HG03139 (cell line): ENCODE data around the gene WFS1.

Experiments
- ATAC-seq: cut with Tn5 transposase; IDR thresholded peaks from one replicate; pipeline ENCODE4 v1.9.1; 2021; ENCODE audit not compliant: unreplicated experiment

The WFS1 gene

GRCh38 chr4:6298035-6298434 is 28.4 kb downstream of the WFS1 start:
- ATAC-seq, result no peak

GRCh38 chr4:6298852-6299251 is 29.2 kb downstream of the WFS1 start:
- no peak for ATAC-seq

GRCh38 chr4:6299875-6300274 is 30.2 kb downstream of the WFS1 start:
- no peak for ATAC-seq

DNA sequence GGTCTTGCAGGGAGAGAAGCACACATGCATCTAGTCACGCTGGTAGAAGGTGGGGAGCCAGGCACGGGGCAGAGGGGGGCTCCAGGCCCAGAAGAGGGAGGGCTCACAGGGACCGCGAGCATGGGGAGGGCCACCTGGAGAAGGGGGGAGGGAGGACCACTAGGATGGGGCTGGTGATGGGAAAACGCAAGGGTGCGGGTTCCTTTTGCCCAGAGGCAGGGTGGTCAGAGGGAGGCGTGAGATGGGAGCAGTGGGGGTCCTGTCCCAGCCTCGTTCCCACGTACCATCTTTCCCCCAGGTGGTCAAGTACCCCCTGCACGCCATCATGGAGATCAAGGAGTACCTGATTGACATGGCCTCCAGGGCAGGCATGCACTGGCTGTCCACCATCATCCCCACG is 30.7 kb downstream of the WFS1 start:
- no peak for ATAC-seq

- no peak for ATAC-seq
These were observed 31.5 kb downstream of the WFS1 start for GRCh38 chr4:6301051-6301731.

DNA sequence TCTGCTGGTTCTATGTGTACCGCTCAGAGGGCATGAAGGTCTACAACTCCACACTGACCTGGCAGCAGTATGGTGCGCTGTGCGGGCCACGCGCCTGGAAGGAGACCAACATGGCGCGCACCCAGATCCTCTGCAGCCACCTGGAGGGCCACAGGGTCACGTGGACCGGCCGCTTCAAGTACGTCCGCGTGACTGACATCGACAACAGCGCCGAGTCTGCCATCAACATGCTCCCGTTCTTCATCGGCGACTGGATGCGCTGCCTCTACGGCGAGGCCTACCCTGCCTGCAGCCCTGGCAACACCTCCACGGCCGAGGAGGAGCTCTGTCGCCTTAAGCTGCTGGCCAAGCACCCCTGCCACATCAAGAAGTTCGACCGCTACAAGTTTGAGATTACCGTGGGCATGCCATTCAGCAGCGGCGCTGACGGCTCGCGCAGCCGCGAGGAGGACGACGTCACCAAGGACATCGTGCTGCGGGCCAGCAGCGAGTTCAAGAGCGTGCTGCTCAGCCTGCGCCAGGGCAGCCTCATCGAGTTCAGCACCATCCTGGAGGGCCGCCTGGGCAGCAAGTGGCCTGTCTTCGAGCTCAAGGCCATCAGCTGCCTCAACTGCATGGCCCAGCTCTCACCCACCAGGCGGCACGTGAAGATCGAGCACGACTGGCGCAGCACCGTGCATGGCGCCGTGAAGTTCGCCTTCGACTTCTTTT is 32.2 kb downstream of the WFS1 start:
- no peak for ATAC-seq

DNA sequence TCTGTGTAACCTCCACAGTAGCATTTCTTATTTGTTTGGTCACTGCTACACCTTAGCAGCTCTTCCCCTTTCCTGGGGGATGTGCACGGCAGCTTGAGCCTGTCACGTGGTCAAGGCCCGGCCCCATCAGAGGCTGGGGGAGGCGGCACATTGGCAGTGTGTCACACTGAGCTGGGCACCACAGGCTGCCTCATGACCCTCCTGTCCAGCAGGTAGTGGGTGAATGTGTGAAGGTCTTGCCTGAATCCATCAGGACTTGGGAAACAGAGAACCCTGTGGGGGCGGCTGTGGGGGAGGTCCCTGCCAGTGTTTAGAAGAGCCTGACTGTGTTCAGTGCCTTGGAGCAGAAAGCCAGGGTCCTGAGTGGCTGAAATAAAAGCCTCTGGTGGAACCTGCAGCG is 33.2 kb downstream of the WFS1 start:
- ATAC-seq, result no peak

DNA sequence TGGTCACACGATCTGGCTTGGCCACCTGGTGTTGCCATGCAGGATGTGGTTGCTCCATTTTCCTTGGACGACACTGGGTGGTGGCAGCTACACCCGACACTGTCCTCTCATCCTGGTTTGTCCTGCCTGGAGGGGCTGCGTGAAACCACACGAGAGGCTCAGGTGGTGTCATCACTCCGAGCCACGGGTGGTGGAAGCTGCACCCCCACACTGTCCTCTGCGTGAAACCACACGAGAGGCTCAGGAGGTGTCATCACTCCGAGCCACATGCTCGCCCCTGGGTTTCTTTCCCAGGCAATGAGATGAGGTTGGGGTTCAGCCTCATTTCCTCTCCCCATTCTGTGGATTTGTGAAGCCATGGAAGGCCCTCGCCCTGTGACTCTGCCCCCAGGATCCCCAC is 34.3 kb downstream of the WFS1 start:
- ATAC-seq, result no peak

- no peak for ATAC-seq
These were observed 36.6 kb downstream of the WFS1 start for GRCh38 chr4:6306299-6306698.

GRCh38 chr4:6307230-6307629 is 37.6 kb downstream of the WFS1 start:
- no peak for ATAC-seq

DNA sequence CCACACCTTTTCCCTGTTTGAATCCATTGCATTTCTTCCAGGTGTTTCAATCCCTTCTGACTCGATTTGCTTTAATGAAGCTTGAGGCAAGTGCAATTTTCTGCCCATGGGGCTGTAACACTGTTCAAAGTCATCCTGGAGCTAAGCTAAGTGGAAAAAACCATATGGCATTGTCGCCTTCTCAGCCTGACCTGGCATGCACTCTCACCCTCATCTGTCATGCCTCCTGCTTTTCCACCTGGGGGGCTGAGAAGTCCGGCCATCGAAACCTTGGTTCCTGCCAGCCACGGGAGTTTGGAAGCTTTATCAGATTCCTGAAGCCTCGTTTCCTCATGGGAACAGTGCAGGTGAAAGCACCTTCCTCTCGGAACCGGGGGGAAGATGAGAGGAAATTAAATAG is 38.2 kb downstream of the WFS1 start:
- ATAC-seq, result no peak

DNA sequence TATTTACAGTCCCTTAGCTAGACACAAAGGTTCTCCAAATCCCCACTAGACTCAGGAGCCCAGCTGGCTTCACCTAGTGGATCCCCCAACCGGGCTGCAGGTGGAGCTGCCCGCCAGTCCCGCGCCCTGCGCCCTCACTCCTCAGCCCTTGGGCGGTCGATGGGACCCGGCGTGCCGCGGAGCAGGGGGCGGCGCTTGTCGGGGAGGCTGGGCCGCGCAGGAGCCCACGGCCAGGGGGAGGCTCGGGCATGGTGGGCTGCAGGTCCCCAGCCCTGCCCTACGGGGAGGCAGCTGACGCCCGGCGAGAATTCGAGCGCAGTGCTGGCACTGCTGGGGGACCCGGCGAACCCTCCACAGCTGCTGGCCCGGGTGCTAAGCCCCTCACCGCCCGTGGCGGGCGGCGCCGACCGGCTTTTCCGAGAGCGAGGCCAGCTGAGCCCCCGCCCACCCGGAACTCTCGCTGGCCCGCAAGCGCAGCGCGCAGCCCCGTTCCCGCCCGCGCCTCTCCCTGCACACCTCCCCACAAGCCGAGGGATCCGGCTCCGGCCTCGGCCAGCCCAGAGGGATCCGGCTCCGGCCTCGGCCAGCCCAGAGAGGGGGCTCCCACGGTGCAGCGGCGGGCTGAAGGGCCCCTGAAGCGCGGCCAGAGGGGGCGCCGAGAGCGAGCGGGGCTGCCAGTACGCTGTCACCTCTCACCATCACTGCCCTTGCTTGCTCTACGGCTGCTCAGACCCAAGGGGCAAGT is 39.4 kb downstream of the WFS1 start:
- no peak for ATAC-seq

- no peak for ATAC-seq
These were observed 40.1 kb downstream of the WFS1 start for GRCh38 chr4:6309777-6310176.

- ATAC-seq, result no peak
These were observed 43.6 kb downstream of the WFS1 start for GRCh38 chr4:6313216-6313615.

GRCh38 chr4:6316461-6317003 is 46.9 kb downstream of the WFS1 start:
- ATAC-seq, result no peak

DNA sequence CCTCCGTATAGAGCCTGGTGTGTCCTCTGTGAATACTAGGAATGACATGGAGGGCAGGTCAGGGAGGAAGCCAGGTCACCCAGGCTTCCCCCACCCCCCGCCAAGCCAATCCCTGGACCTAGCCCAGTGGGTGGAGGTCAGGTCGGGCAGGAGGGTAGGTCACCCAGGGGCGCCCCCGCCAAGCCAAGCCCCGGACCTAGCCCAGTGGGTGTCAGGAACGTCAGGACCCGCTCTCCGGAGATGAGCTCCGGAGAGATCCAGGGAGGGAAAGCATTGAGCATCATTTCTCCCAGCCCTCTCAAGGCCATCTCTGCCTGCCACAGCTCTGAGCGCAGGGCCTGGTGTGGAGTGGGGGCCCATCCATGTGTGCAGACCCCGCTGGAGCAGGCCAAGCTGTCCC is 48.6 kb downstream of the WFS1 start:
- no peak for ATAC-seq

- ATAC-seq, result no peak
These were observed 50.0 kb downstream of the WFS1 start for GRCh38 chr4:6319530-6320150.

- ATAC-seq, result no peak
These were observed 51.0 kb downstream of the WFS1 start for GRCh38 chr4:6320663-6321062.

DNA sequence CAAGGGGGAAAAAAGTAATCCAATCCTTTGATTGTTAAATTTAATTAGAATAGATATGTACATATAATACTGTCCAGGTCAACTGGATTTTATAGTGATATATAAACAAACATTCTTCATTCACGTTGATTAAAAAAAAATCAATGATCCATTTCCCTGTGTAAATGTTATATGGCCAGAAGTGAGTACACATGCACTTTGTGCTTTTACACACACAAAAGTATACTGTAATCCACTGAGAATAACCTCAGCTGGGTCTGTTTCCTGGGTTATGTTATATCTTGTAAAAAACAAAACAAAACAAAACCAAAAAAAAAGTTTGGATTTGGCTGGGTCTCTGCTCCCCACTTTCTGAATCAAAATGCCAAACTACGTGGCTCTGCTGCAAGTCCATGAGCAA is 51.7 kb downstream of the WFS1 start:
- ATAC-seq, result no peak

DNA sequence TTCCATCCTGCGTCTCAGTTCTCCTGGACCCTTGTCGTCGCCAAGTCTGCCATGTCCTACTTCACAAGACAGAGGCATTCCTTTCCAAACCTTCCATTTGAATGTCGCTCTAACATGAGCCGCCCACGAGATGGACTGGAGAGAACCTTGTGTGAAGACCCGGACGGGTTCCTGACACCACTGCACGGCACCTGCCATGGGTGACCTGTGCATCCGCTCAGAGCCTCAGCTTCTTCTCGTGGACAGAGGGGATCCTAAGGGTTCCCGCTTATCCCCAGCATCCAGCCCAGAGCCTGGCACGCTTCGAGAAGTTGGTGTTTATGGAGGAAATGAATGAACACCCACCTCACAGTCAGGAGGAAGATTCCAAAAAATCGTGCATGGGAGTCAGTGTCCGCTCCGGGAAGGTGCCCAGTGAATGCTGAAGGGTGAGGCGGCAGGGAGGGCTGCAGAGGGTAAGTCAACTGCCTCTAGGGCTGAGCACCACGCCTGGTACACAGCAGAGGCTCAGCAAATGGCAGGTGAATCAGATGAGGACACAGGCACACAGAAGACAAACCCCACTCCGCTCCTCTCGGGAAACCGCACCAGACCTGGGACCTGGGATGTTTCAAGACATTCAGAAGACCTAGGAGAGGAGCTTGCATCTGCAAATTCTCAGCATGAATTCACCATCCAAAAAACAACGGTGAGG is 52.6 kb downstream of the WFS1 start:
- no peak for ATAC-seq
